GM23338 (cell line): ENCODE results near the gene MTRFR. TPM values are rescaled to one million over a fixed set of nuclear protein-coding genes. Genes with fewer than 3 reads are reported as not detected.

Source experiments
- ATAC-seq: fragments of 200-7000 bp; cut with Tn5 transposase; 3 replicates; pipeline ENCODE4 v1.9.1; 2020
- DNase-seq: peaks from one replicate; pipeline ENCODE4 v3.0.0-alpha.2; 2015; ENCODE audit warnings: low spot score
- H2AFZ ChIP-seq: fragments of 200-600 bp; sonication (generic); 2 replicates; pipeline ENCODE4 v1.8.0; 2016; ENCODE audit warnings: antibody characterized with exemption, mild to moderate bottlenecking, moderate library complexity
- H3F3A ChIP-seq: fragments of 200-600 bp; sonication (generic); replicated peaks from 2 replicates; pipeline ENCODE4 v1.8.0; 2017; ENCODE audit warnings: antibody characterized with exemption, mixed run types, low read depth
- H3K27ac ChIP-seq: fragments of 200-600 bp; sonication (generic); 2 replicates; pipeline ENCODE4 v1.6.1; 2016; ENCODE audit warnings: low read depth
- H3K27me3 ChIP-seq: fragments of 200-600 bp; sonication (generic); 2 replicates; pipeline ENCODE4 v1.8.0; 2016; ENCODE audit warnings: mild to moderate bottlenecking, mixed run types, moderate library complexity; ENCODE audit not compliant: insufficient read depth
- H3K36me3 ChIP-seq: fragments of 200-600 bp; sonication (generic); 2 replicates; pipeline ENCODE4 v1.8.0; 2016; ENCODE audit warnings: mild to moderate bottlenecking; ENCODE audit not compliant: insufficient read depth
- H3K4me1 ChIP-seq: fragments of 200-600 bp; sonication (generic); 2 replicates; pipeline ENCODE4 v1.8.0; 2016; ENCODE audit warnings: mild to moderate bottlenecking, moderate library complexity; ENCODE audit not compliant: insufficient read depth
- H3K4me2 ChIP-seq: fragments of 200-600 bp; sonication (generic); 2 replicates; pipeline ENCODE4 v1.7.1; 2017; ENCODE audit warnings: mixed run types
- H3K4me3 ChIP-seq: fragments of 200-600 bp; sonication (generic); 2 replicates; pipeline ENCODE4 v1.6.1; 2016; ENCODE audit warnings: mixed run types
- H3K79me2 ChIP-seq: fragments of 200-600 bp; sonication (generic); replicated peaks from 2 replicates; pipeline ENCODE4 v1.8.0; 2017; ENCODE audit warnings: mild to moderate bottlenecking; ENCODE audit not compliant: insufficient read depth
- H3K9me2 ChIP-seq: fragments of 200-600 bp; sonication (generic); 2 replicates; pipeline ENCODE4 v1.8.0; 2017; ENCODE audit not compliant: insufficient read depth
- H4K20me1 ChIP-seq: fragments of 200-600 bp; sonication (generic); replicated peaks from 2 replicates; pipeline ENCODE4 v1.8.0; 2017; ENCODE audit warnings: mild to moderate bottlenecking; ENCODE audit not compliant: insufficient read depth
- H3K27ac Mint-ChIP-seq: 2 replicates; pipeline ENCODE4 v1.8.0; 2020; ENCODE audit warnings: inconsistent platforms, mild to moderate bottlenecking, moderate library complexity, mixed read lengths
- H3K27me3 Mint-ChIP-seq: 3 replicates; pipeline ENCODE4 v1.8.0; 2022; ENCODE audit warnings: low read depth, mild to moderate bottlenecking, moderate library complexity, mixed read lengths, inconsistent platforms; ENCODE audit not compliant: insufficient read depth, poor library complexity
- H3K36me3 Mint-ChIP-seq: 3 replicates; pipeline ENCODE4 v1.8.0; 2021; ENCODE audit warnings: low read depth, mild to moderate bottlenecking, inconsistent platforms, moderate library complexity, mixed read lengths
- H3K4me1 Mint-ChIP-seq: 3 replicates; pipeline ENCODE4 v1.8.0; 2020; ENCODE audit warnings: mild to moderate bottlenecking, inconsistent platforms, mixed read lengths
- H3K4me3 Mint-ChIP-seq: 3 replicates; pipeline ENCODE4 v1.8.0; 2021; ENCODE audit warnings: moderate library complexity, mild to moderate bottlenecking, inconsistent platforms, mixed read lengths
- H3K9me3 Mint-ChIP-seq: 3 replicates; pipeline ENCODE4 v1.8.0; 2020; ENCODE audit warnings: moderate library complexity, mild to moderate bottlenecking, inconsistent platforms, mixed read lengths
- CREB1 ChIP-seq: fragments of 250-450 bp; sonication (Bioruptor Pico); IDR thresholded peaks from 2 replicates; pipeline ENCODE4 v1.5.0; 2020; ENCODE audit warnings: low read depth, mild to moderate bottlenecking, moderate library complexity
- EZH2 ChIP-seq: fragments of 200-600 bp; sonication (generic); IDR thresholded peaks from one replicate; pipeline ENCODE4 v1.8.0; 2017; ENCODE audit warnings: antibody characterized with exemption, mild to moderate bottlenecking, low read depth; ENCODE audit not compliant: unreplicated experiment
- EZH2phosphoT487 ChIP-seq: fragments of 200-600 bp; sonication (generic); IDR thresholded peaks from one replicate; pipeline ENCODE4 v1.8.1; 2018; ENCODE audit warnings: antibody characterized with exemption; ENCODE audit not compliant: unreplicated experiment
- JUNB ChIP-seq: IDR thresholded peaks from one replicate; pipeline ENCODE4 v1.6.1; 2016; ENCODE audit warnings: antibody characterized with exemption; ENCODE audit not compliant: unreplicated experiment
- NANOG ChIP-seq: IDR thresholded peaks from 2 replicates; pipeline ENCODE4 v1.6.1; 2016; ENCODE audit warnings: antibody characterized with exemption, borderline replicate concordance
- POLR2AphosphoS5 ChIP-seq: IDR thresholded peaks from 2 replicates; pipeline ENCODE4 v1.6.1; 2016; ENCODE audit warnings: antibody characterized with exemption, low read depth
- STAT1 ChIP-seq: IDR thresholded peaks from one replicate; pipeline ENCODE4 v1.6.1; 2016; ENCODE audit warnings: antibody characterized with exemption; ENCODE audit not compliant: unreplicated experiment
- ZNF114 ChIP-seq: fragments of 250-450 bp; sonication (Bioruptor Pico); IDR thresholded peaks from 2 replicates; pipeline ENCODE4 v1.5.0; 2020; ENCODE audit warnings: mild to moderate bottlenecking, moderate library complexity
- ZNF331 ChIP-seq: fragments of 250-450 bp; sonication (Bioruptor Pico); IDR thresholded peaks from 2 replicates; pipeline ENCODE4 v1.5.0; 2020; ENCODE audit warnings: low read depth, mild to moderate bottlenecking, moderate library complexity
- polyA plus RNA-seq: library from polyadenylated mRNA; unstranded; fragments of >200 nt; fragmentation: Nextera tagmentation; extraction: Ambion mirVana; gene quantifications from 2 replicates; pipeline ENCODE4 v1.2.1, GENCODE V29; 2016
- total RNA-seq: library from RNA; depleted of rRNA; stranded (reverse); fragments of >200 nt; shearing (Covaris generic); gene quantifications from 2 replicates; pipeline ENCODE4 v1.2.3, GENCODE V29; 2014
- TF ChIP-seq, protein P1 (sequence below): IDR thresholded peaks from 2 replicates; pipeline ENCODE4 v1.6.1; 2016; ENCODE audit warnings: antibody characterized with exemption
- TF ChIP-seq, protein P2 (sequence below): fragments of 250-450 bp; sonication (Bioruptor Pico); IDR thresholded peaks from 2 replicates; pipeline ENCODE4 v1.5.0; 2020; ENCODE audit warnings: mild to moderate bottlenecking, moderate library complexity
- TF ChIP-seq, protein P3 (sequence below), 2 experiments: fragments of 200-600 bp in 1 of 2; sonication (generic) in 1 of 2; conservative IDR thresholded peaks; 2 replicates each; pipeline versions ENCODE4 v1.5.1 to v1.6.1; 2016 to 2017; ENCODE audit warnings: antibody characterized with exemption in 2 of 2, low read depth in 2 of 2, mild to moderate bottlenecking in 2 of 2, moderate library complexity in 1 of 2
- TF ChIP-seq, protein P4 (sequence below): IDR thresholded peaks from one replicate; pipeline ENCODE4 v1.6.1; 2018; ENCODE audit warnings: antibody characterized with exemption; ENCODE audit not compliant: unreplicated experiment

MTRFR gene
- total and polyA plus RNA-seq, 2 experiments from 2014 or later, result 14.8 to 38.4 TPM

DNA sequence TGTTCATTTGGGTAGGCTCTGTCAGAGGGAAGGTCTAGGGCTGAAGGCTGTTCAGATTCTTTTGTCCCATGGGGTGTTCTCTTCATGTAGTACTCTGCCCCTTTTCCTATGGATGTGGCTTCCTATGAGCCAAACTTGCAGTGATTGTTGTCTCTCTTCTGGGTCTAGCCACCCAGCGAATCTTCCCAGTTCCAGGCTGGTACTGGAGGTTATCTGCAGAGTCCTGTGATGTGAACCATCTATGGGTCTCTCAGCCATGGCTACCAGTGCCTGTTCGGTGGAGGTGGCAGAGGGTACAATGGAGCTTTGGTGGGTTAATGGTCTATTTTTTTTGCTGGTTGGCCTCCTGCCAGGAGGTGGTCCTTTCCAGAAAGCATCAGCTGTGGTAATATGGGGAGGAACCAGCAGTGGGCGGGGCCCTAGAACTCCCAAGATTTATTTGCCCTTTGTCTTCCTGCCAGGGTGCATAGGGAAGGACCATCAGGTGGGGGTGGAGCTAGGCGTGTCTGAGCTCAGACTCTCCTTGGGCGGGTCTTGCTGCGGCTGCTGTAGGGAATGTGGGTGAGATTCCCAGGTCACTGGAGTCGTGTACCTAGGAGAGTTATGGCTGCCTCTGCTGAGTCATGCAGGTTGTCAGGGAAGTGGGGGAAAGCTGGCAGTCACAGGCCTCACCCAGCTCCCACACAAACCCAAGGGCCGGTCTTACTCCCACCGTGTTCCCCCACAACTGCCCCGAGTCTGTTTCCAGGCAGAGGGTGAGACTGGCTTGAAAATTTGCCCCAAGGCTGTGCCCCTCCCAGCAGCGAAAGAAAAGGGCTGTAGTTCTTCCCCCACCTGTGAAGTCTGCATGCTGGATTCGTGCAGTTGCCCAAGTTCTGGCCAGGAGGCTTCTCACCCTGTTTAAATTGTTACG lies 17.5 kb downstream of the MTRFR start:
- H3K4me1 Mint-ChIP-seq, result peaks cover 17% of the 10 kb centered on the region
- Histone ChIP-seq H4K20me1 (peaks cover 13% of the 10 kb centered on the region), H3F3A (peaks cover 19% of the 10 kb centered on the region; the same call in 1 of the 2 replicates), H2AFZ (no peak overlapping the region), H3K79me2 (peaks cover 58% of the 10 kb centered on the region), H3K9me2 (0 out of 2 replicates have a peak, but pooled peaks cover 3% of the 10 kb centered on the region), H3K4me3 (no peak overlapping the region), H3K4me2 (no peak overlapping the region), H3K27me3 (no peaks in the 10 kb centered on the region), H3K4me1 (peaks cover 4% of the 10 kb centered on the region; the same call in 1 of the 2 replicates), H3K27ac (peak overlapping the region; percentile 76; the same call in 1 of the 2 replicates), H3K36me3 (0 out of 2 replicates have a peak, but pooled peaks cover 14% of the 10 kb centered on the region)
- TF ChIP-seq JUNB (no peak), CREB1 (CRISPR knock-in tag) (no peak), STAT1 (no peak), ZNF331 (CRISPR knock-in tag) (no peak), POLR2AphosphoS5 (no peak), ZNF114 (CRISPR knock-in tag) (no peak), EZH2 (no peak), NANOG (no peak), EZH2phosphoT487 (no peak)
- TF ChIP-seq, protein P1, sequence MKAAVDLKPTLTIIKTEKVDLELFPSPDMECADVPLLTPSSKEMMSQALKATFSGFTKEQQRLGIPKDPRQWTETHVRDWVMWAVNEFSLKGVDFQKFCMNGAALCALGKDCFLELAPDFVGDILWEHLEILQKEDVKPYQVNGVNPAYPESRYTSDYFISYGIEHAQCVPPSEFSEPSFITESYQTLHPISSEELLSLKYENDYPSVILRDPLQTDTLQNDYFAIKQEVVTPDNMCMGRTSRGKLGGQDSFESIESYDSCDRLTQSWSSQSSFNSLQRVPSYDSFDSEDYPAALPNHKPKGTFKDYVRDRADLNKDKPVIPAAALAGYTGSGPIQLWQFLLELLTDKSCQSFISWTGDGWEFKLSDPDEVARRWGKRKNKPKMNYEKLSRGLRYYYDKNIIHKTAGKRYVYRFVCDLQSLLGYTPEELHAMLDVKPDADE, result no peak
- TF ChIP-seq, protein P2, sequence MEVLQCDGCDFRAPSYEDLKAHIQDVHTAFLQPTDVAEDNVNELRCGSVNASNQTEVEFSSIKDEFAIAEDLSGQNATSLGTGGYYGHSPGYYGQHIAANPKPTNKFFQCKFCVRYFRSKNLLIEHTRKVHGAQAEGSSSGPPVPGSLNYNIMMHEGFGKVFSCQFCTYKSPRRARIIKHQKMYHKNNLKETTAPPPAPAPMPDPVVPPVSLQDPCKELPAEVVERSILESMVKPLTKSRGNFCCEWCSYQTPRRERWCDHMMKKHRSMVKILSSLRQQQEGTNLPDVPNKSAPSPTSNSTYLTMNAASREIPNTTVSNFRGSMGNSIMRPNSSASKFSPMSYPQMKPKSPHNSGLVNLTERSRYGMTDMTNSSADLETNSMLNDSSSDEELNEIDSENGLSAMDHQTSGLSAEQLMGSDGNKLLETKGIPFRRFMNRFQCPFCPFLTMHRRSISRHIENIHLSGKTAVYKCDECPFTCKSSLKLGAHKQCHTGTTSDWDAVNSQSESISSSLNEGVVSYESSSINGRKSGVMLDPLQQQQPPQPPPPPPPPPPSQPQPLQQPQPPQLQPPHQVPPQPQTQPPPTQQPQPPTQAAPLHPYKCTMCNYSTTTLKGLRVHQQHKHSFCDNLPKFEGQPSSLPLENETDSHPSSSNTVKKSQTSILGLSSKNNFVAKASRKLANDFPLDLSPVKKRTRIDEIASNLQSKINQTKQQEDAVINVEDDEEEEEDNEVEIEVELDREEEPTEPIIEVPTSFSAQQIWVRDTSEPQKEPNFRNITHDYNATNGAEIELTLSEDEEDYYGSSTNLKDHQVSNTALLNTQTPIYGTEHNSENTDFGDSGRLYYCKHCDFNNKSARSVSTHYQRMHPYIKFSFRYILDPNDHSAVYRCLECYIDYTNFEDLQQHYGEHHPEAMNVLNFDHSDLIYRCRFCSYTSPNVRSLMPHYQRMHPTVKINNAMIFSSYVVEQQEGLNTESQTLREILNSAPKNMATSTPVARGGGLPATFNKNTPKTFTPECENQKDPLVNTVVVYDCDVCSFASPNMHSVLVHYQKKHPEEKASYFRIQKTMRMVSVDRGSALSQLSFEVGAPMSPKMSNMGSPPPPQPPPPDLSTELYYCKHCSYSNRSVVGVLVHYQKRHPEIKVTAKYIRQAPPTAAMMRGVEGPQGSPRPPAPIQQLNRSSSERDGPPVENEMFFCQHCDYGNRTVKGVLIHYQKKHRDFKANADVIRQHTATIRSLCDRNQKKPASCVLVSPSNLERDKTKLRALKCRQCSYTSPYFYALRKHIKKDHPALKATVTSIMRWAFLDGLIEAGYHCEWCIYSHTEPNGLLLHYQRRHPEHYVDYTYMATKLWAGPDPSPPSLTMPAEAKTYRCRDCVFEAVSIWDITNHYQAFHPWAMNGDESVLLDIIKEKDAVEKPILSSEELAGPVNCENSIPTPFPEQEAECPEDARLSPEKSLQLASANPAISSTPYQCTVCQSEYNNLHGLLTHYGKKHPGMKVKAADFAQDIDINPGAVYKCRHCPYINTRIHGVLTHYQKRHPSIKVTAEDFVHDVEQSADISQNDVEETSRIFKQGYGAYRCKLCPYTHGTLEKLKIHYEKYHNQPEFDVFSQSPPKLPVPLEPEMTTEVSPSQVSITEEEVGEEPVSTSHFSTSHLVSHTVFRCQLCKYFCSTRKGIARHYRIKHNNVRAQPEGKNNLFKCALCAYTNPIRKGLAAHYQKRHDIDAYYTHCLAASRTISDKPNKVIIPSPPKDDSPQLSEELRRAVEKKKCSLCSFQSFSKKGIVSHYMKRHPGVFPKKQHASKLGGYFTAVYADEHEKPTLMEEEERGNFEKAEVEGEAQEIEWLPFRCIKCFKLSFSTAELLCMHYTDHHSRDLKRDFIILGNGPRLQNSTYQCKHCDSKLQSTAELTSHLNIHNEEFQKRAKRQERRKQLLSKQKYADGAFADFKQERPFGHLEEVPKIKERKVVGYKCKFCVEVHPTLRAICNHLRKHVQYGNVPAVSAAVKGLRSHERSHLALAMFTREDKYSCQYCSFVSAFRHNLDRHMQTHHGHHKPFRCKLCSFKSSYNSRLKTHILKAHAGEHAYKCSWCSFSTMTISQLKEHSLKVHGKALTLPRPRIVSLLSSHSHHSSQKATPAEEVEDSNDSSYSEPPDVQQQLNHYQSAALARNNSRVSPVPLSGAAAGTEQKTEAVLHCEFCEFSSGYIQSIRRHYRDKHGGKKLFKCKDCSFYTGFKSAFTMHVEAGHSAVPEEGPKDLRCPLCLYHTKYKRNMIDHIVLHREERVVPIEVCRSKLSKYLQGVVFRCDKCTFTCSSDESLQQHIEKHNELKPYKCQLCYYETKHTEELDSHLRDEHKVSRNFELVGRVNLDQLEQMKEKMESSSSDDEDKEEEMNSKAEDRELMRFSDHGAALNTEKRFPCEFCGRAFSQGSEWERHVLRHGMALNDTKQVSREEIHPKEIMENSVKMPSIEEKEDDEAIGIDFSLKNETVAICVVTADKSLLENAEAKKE, result no peak
- TF ChIP-seq, protein P3, sequence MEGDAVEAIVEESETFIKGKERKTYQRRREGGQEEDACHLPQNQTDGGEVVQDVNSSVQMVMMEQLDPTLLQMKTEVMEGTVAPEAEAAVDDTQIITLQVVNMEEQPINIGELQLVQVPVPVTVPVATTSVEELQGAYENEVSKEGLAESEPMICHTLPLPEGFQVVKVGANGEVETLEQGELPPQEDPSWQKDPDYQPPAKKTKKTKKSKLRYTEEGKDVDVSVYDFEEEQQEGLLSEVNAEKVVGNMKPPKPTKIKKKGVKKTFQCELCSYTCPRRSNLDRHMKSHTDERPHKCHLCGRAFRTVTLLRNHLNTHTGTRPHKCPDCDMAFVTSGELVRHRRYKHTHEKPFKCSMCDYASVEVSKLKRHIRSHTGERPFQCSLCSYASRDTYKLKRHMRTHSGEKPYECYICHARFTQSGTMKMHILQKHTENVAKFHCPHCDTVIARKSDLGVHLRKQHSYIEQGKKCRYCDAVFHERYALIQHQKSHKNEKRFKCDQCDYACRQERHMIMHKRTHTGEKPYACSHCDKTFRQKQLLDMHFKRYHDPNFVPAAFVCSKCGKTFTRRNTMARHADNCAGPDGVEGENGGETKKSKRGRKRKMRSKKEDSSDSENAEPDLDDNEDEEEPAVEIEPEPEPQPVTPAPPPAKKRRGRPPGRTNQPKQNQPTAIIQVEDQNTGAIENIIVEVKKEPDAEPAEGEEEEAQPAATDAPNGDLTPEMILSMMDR (conservative IDR thresholded peaks at IDR 0.05; ENCODE audit: low read depth in 2 of 2), result no peak
- TF ChIP-seq, protein P4, sequence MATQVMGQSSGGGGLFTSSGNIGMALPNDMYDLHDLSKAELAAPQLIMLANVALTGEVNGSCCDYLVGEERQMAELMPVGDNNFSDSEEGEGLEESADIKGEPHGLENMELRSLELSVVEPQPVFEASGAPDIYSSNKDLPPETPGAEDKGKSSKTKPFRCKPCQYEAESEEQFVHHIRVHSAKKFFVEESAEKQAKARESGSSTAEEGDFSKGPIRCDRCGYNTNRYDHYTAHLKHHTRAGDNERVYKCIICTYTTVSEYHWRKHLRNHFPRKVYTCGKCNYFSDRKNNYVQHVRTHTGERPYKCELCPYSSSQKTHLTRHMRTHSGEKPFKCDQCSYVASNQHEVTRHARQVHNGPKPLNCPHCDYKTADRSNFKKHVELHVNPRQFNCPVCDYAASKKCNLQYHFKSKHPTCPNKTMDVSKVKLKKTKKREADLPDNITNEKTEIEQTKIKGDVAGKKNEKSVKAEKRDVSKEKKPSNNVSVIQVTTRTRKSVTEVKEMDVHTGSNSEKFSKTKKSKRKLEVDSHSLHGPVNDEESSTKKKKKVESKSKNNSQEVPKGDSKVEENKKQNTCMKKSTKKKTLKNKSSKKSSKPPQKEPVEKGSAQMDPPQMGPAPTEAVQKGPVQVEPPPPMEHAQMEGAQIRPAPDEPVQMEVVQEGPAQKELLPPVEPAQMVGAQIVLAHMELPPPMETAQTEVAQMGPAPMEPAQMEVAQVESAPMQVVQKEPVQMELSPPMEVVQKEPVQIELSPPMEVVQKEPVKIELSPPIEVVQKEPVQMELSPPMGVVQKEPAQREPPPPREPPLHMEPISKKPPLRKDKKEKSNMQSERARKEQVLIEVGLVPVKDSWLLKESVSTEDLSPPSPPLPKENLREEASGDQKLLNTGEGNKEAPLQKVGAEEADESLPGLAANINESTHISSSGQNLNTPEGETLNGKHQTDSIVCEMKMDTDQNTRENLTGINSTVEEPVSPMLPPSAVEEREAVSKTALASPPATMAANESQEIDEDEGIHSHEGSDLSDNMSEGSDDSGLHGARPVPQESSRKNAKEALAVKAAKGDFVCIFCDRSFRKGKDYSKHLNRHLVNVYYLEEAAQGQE, result no peak
- H3K9me3 Mint-ChIP-seq, result peaks cover 40% of the 10 kb centered on the region
- ATAC-seq (peak; percentile 50), DNase-seq (peak; percentile 50)
- H3K27me3 Mint-ChIP-seq, result no peaks in the 10 kb centered on the region
- H3K36me3 Mint-ChIP-seq, result peaks cover 79% of the 10 kb centered on the region
- H3K4me3 Mint-ChIP-seq, result no peak overlapping the region; the same call in 2 of the 3 replicates
- peak overlapping the region; percentile 95 for H3K27ac Mint-ChIP-seq
